HCT116 (cell line): Measurements from ENCODE around the gene TRIP10. TPM values are rescaled to one million over a fixed set of nuclear protein-coding genes. Genes with fewer than 3 reads are reported as not detected.

ENCODE experiments used
- ATAC-seq: fragments of 200-7000 bp; cut with Tn5 transposase; 2 replicates; pipeline ENCODE4 v1.9.1; 2020; ENCODE audit warnings: mild to moderate bottlenecking, moderate library complexity
- BruUV-seq: library from RNA; stranded (reverse); fragments of 400-500 nt; replicated peaks from 2 replicates; lab custom pipeline; 2021; lab: Mats Ljungman, UMichigan
- CTCF ChIA-PET: fragments of 300-600 bp; sonication (Branson Sonifier 250); formaldehyde crosslinking; loops from one replicate; lab custom pipeline; 2021; ENCODE audit warnings: antibody characterized with exemption; lab: Charles Lee
- POLR2A ChIA-PET: fragments of 300-600, 350-600 bp; sonication (Branson Sonifier 250); formaldehyde crosslinking; loops from one replicate; lab custom pipeline; 2021; ENCODE audit warnings: antibody characterized with exemption; lab: Charles Lee
- RAD21 ChIA-PET, 2 experiments: fragments of 300-600 bp; sonication (Branson Sonifier 250); formaldehyde crosslinking; loops; one replicate each; lab custom pipeline; 2023; ENCODE audit warnings: low total read pairs in 2 of 2; ENCODE audit not compliant: uncharacterized antibody in 2 of 2, unreplicated experiment in 2 of 2, low non-redundant PET in 1 of 2; lab: Charles Lee
- DNase-seq: peaks from one replicate; pipeline ENCODE4 v3.0.0-alpha.2; 2010; ENCODE audit warnings: low read depth, low spot score
- H2AFZ ChIP-seq: fragments of 200-600 bp; shearing (Covaris generic), sonication (generic); 2 replicates; pipeline ENCODE4 v1.6.1; 2017; ENCODE audit warnings: low read depth, mixed run types, mixed read lengths, antibody characterized with exemption, low read length; ENCODE audit not compliant: poor library complexity, severe bottlenecking
- H3K27ac ChIP-seq: 2 replicates; pipeline ENCODE4 v1.5.1; 2012; ENCODE audit warnings: low read depth, low read length
- H3K27me3 ChIP-seq: fragments of 200-600 bp; sonication (generic); 2 replicates; pipeline ENCODE4 v1.6.1; 2016; ENCODE audit warnings: mixed run types, low read length, mixed read lengths; ENCODE audit not compliant: insufficient read depth
- H3K36me3 ChIP-seq, 2 experiments: fragments of 200-500 bp in 1 of 2; fragments of 200-600 bp in 1 of 2; sonication (Bioruptor generic) in 1 of 2; sonication (generic) in 1 of 2; 2 replicates each; pipeline versions ENCODE4 v1.5.1 to v1.6.1; 2014 to 2016; ENCODE audit warnings: low read length in 2 of 2, inconsistent platforms in 1 of 2, mixed read lengths in 1 of 2, mixed run types in 1 of 2; ENCODE audit not compliant: insufficient read depth in 2 of 2, control insufficient read depth in 1 of 2
- H3K4me1 ChIP-seq, 2 experiments: fragments of 200-600 bp in 1 of 2; sonication (generic) in 1 of 2; 2 replicates each; pipeline versions ENCODE4 v1.5.1 to v1.6.1; 2012 to 2017; ENCODE audit warnings: low read length in 2 of 2, inconsistent platforms in 1 of 2, mild to moderate bottlenecking in 1 of 2, mixed read lengths in 1 of 2, mixed run types in 1 of 2, moderate library complexity in 1 of 2; ENCODE audit not compliant: insufficient read depth in 2 of 2, control insufficient read depth in 1 of 2
- H3K4me2 ChIP-seq: fragments of 200-600 bp; sonication (generic); 2 replicates; pipeline ENCODE4 v1.6.1; 2017; ENCODE audit warnings: mixed run types, low read length, mixed read lengths
- H3K4me3 ChIP-seq, 2 experiments: fragments of 200-600 bp in 1 of 2; sonication (generic) in 1 of 2; replicated peaks in 1 of 2; 2 replicates each; pipeline ENCODE4 v1.5.1; 2011 to 2016; ENCODE audit warnings: low read length in 2 of 2, control low read depth in 1 of 2, low read depth in 1 of 2, mild to moderate bottlenecking in 1 of 2, mixed read lengths in 1 of 2, mixed run types in 1 of 2
- H3K79me2 ChIP-seq: fragments of 200-600 bp; sonication (generic); 2 replicates; pipeline ENCODE4 v1.6.1; 2017; ENCODE audit warnings: mild to moderate bottlenecking, mixed run types, low read length, moderate library complexity, mixed read lengths; ENCODE audit not compliant: insufficient read depth
- H3K9ac ChIP-seq: fragments of 200-600 bp; sonication (generic); 2 replicates; pipeline ENCODE4 v1.6.1; 2016; ENCODE audit warnings: low read length, mixed read lengths
- H3K9me2 ChIP-seq: fragments of 200-600 bp; sonication (generic), shearing (Covaris generic); 2 replicates; pipeline ENCODE4 v1.6.1; 2017; ENCODE audit warnings: mixed run types, mild to moderate bottlenecking, moderate library complexity; ENCODE audit not compliant: insufficient read depth
- H3K9me3 ChIP-seq, 2 experiments: fragments of 200-500 bp in 1 of 2; fragments of 200-600 bp in 1 of 2; sonication (Bioruptor generic) in 1 of 2; sonication (generic) in 1 of 2; 2 replicates each; pipeline ENCODE4 v1.6.1; 2014 to 2017; ENCODE audit warnings: low read length in 2 of 2, mixed read lengths in 2 of 2, inconsistent platforms in 1 of 2, low read depth in 1 of 2, mild to moderate bottlenecking in 1 of 2, mixed run types in 1 of 2, moderate library complexity in 1 of 2; ENCODE audit not compliant: control insufficient read depth in 1 of 2, insufficient read depth in 1 of 2
- H4K20me1 ChIP-seq: fragments of 200-600 bp; sonication (generic), shearing (Covaris generic); 2 replicates; pipeline ENCODE4 v1.6.1; 2017; ENCODE audit warnings: mixed run types, mild to moderate bottlenecking, moderate library complexity; ENCODE audit not compliant: insufficient read depth
- EZH2 ChIP-seq: fragments of 200-600 bp; sonication (generic); IDR thresholded peaks from 2 replicates; pipeline ENCODE4 v1.6.1; 2017; ENCODE audit warnings: antibody characterized with exemption, mixed run types
- EZH2phosphoT487 ChIP-seq: fragments of 200-600 bp; IDR thresholded peaks from 2 replicates; pipeline ENCODE4 v1.6.1; 2018; ENCODE audit warnings: antibody characterized with exemption, borderline replicate concordance
- MAX ChIP-seq: IDR thresholded peaks from 2 replicates; pipeline ENCODE4 v1.6.1; 2012
- POLR2A ChIP-seq: IDR thresholded peaks from 2 replicates; pipeline ENCODE4 v1.7.0; 2011; ENCODE audit warnings: borderline replicate concordance; ENCODE audit not compliant: insufficient read depth, insufficient read length; ENCODE audit errors: extremely low read depth
- REST ChIP-seq: IDR thresholded peaks from 2 replicates; pipeline ENCODE4 v1.6.1; 2012; ENCODE audit warnings: low read depth
- SIN3A ChIP-seq: IDR thresholded peaks from 2 replicates; pipeline ENCODE4 v1.6.1; 2012; ENCODE audit warnings: low read depth
- TCF7L2 ChIP-seq: IDR thresholded peaks from 2 replicates; pipeline ENCODE4 v1.7.0; 2011; ENCODE audit warnings: borderline replicate concordance, inconsistent platforms; ENCODE audit not compliant: insufficient read depth, insufficient read length; ENCODE audit errors: extremely low read depth
- ZBTB33 ChIP-seq: IDR thresholded peaks from 2 replicates; pipeline ENCODE4 v1.6.1; 2011; ENCODE audit warnings: mild to moderate bottlenecking, low read length, moderate library complexity; ENCODE audit not compliant: insufficient replicate concordance; ENCODE audit errors: extremely low read depth
- intact Hi-C: fragments of 100-400 bp; cut with micrococcal nuclease; formaldehyde crosslinking; loops from 2 replicates; pipeline ENCODE4 v1.10.0; 2022
- total RNA-seq: library from RNA; stranded (reverse); gene quantifications from one replicate; pipeline ENCODE4 v1.2.1, GENCODE V29; 2021; ENCODE audit not compliant: unreplicated experiment

The TRIP10 gene
- total RNA-seq, 1 experiment from 2014 or later: 111 TPM

GRCh38 chr19:6729573-6730152 lies 9.8 kb upstream of the TRIP10 start:
- H3K27me3 ChIP-seq: no peaks in the 10 kb centered on the region
- TF ChIP-seq ZBTB33 (no peak), EZH2 (no peak), SIN3A (no peak), POLR2A (no peak), TCF7L2 (no peak), REST (no peak), MAX (no peak), EZH2phosphoT487 (no peak)
- H4K20me1 ChIP-seq: no peaks in the 10 kb centered on the region
- CTCF ChIA-PET: no interaction called here
- POLR2A ChIA-PET: no interaction called here
- H3K9me2 ChIP-seq: no peaks in the 10 kb centered on the region
- H3K79me2 ChIP-seq: no peaks in the 10 kb centered on the region
- peak overlapping the region; percentile 29; the same call in 1 of the 2 replicates for H3K27ac ChIP-seq
- no peaks in the 10 kb centered on the region for H3K9me3 ChIP-seq
- H3K4me1 ChIP-seq: peaks cover 2 to 15% of the 10 kb centered on the region in 2 experiments; a peak in 3 of 4 replicates
- no peaks in the 10 kb centered on the region; a peak in 2 of 4 replicates for H3K36me3 ChIP-seq
- H3K4me2 ChIP-seq: peak overlapping the region; percentile 59
- DNase-seq: no peak
- intact Hi-C loops: no loop called here
- ATAC-seq: no peak
- no TSS peak for BruUV-seq
- no peak overlapping the region for H2AFZ ChIP-seq
- RAD21 ChIA-PET: no interaction called here
- H3K9ac ChIP-seq: 0 out of 2 replicates have a peak overlapping the region, but pooled peaks have one; percentile 39
- H3K4me3 ChIP-seq: peak overlapping the region; percentile 22 to 30; a peak in 3 of 4 replicates
